Measurements from ENCODE around the gene FMO3.

The FMO3 gene

GRCh38 chr1:171126504-171126903 lies 35.8 kb downstream of the FMO3 start:
- TF ChIP-seq TEAD4 (IDR thresholded peaks at IDR 0.05): no peak
- no peak for TF ChIP-seq ZBTB7A (IDR thresholded peaks at IDR 0.05; ENCODE audit: low read depth)
- no peak for TF ChIP-seq EP300 (IDR thresholded peaks at IDR 0.05; ENCODE audit: borderline replicate concordance)
- no peak for TF ChIP-seq REST (IDR thresholded peaks at IDR 0.05; ENCODE audit: low read depth)
- TF ChIP-seq, protein P1, sequence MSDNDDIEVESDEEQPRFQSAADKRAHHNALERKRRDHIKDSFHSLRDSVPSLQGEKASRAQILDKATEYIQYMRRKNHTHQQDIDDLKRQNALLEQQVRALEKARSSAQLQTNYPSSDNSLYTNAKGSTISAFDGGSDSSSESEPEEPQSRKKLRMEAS (IDR thresholded peaks at IDR 0.05): no peak
- TF ChIP-seq FOXM1 (IDR thresholded peaks at IDR 0.05; ENCODE audit: borderline replicate concordance, low read depth): no peak
- no peak for TF ChIP-seq CEBPB (IDR thresholded peaks at IDR 0.05)
- TF ChIP-seq EGR1 (IDR thresholded peaks at IDR 0.05): no peak
- TF ChIP-seq TAF1 (IDR thresholded peaks at IDR 0.05; ENCODE audit: low read depth): no peak
- TF ChIP-seq RAD21 (IDR thresholded peaks at IDR 0.05; ENCODE audit: low read depth): no peak
- no peak for TF ChIP-seq TCF12 (IDR thresholded peaks at IDR 0.05; ENCODE audit: low read depth)

GRCh38 chr1:171127099-171127498 lies 36.4 kb downstream of the FMO3 start:
- TF ChIP-seq EP300 (IDR thresholded peaks at IDR 0.05; ENCODE audit: borderline replicate concordance): no peak
- no peak for TF ChIP-seq RAD21 (IDR thresholded peaks at IDR 0.05; ENCODE audit: low read depth)
- TF ChIP-seq REST (IDR thresholded peaks at IDR 0.05; ENCODE audit: low read depth): no peak
- TF ChIP-seq TCF12 (IDR thresholded peaks at IDR 0.05; ENCODE audit: low read depth): no peak
- no peak for TF ChIP-seq YY1 (IDR thresholded peaks at IDR 0.05; ENCODE audit: low read depth)
- no peak for TF ChIP-seq EGR1 (IDR thresholded peaks at IDR 0.05)
- no peak for TF ChIP-seq NFIC (IDR thresholded peaks at IDR 0.05)
- TF ChIP-seq ZBTB7A (IDR thresholded peaks at IDR 0.05; ENCODE audit: low read depth): no peak
- TF ChIP-seq, protein P1 (IDR thresholded peaks at IDR 0.05): no peak
- no peak for TF ChIP-seq TAF1 (IDR thresholded peaks at IDR 0.05; ENCODE audit: low read depth)
- no peak for TF ChIP-seq CEBPB (IDR thresholded peaks at IDR 0.05)
- no peak for TF ChIP-seq FOXM1 (IDR thresholded peaks at IDR 0.05; ENCODE audit: borderline replicate concordance, low read depth)

DNA sequence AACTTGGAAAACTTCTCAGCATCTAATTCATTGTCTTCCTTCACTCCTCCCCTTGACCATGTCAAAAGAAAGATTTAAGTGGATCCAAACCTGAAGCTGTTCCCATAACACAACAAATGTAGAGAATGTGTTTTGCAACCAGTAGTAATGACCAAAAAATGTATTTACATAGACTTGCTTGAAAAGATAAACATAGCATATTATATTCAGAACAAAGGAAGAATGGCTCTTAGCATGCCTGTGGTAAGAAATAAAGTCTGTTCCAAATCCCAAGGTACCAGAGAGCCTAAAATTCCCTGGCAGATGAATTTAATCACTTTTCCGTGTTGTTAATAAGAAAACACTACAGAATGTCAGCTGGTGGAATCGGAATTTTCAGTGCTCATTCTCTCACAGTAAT lies 36.8 kb downstream of the FMO3 start:
- TF ChIP-seq, protein P1 (IDR thresholded peaks at IDR 0.05): no peak
- no peak for TF ChIP-seq FOXM1 (IDR thresholded peaks at IDR 0.05; ENCODE audit: borderline replicate concordance, low read depth)
- no peak for TF ChIP-seq YY1 (IDR thresholded peaks at IDR 0.05; ENCODE audit: low read depth)
- no peak for TF ChIP-seq REST (IDR thresholded peaks at IDR 0.05; ENCODE audit: low read depth)
- no peak for TF ChIP-seq RAD21 (IDR thresholded peaks at IDR 0.05; ENCODE audit: low read depth)
- TF ChIP-seq CREB1 (IDR thresholded peaks at IDR 0.05; ENCODE audit: low read depth): no peak
- no peak for TF ChIP-seq EGR1 (IDR thresholded peaks at IDR 0.05)
- TF ChIP-seq CEBPB (IDR thresholded peaks at IDR 0.05): no peak
- no peak for TF ChIP-seq TCF12 (IDR thresholded peaks at IDR 0.05; ENCODE audit: low read depth)
- no peak for TF ChIP-seq TAF1 (IDR thresholded peaks at IDR 0.05; ENCODE audit: low read depth)
- TF ChIP-seq EP300 (IDR thresholded peaks at IDR 0.05; ENCODE audit: borderline replicate concordance): no peak
- no peak for TF ChIP-seq ZBTB7A (IDR thresholded peaks at IDR 0.05; ENCODE audit: low read depth)
- no peak for TF ChIP-seq NFIC (IDR thresholded peaks at IDR 0.05)
- TF ChIP-seq USF1 (IDR thresholded peaks at IDR 0.05): no peak
- no peak for TF ChIP-seq TEAD4 (IDR thresholded peaks at IDR 0.05)

GRCh38 chr1:171128463-171128862 lies 37.8 kb downstream of the FMO3 start:
- no peak for TF ChIP-seq CEBPB (IDR thresholded peaks at IDR 0.05)
- TF ChIP-seq RAD21 (IDR thresholded peaks at IDR 0.05; ENCODE audit: low read depth): no peak
- TF ChIP-seq, protein P1 (IDR thresholded peaks at IDR 0.05): no peak
- no peak for TF ChIP-seq TCF12 (IDR thresholded peaks at IDR 0.05; ENCODE audit: low read depth)
- no peak for TF ChIP-seq TAF1 (IDR thresholded peaks at IDR 0.05; ENCODE audit: low read depth)
